ENCODE data around the gene TIMM13.
"Not testable (repeated sequence)": the region's sequence is repeated elsewhere in the genome, so short reads cannot be mapped to it uniquely, and the experiment has no call there.

TIMM13 gene

GRCh38 chr19:2417881-2418406 lies 9.4 kb downstream of the TIMM13 start:
- Histone ChIP-seq H3K27ac (no peak overlapping the region), H3K4me3 (no peak overlapping the region)

- not testable (repeated sequence) for H3K27ac ChIP-seq, H3K4me3 ChIP-seq
Observed at GRCh38 chr19:2417436-2417835, 9.9 kb downstream of the TIMM13 start.

GRCh38 chr19:2416321-2417097 lies 10.9 kb downstream of the TIMM13 start:
- Histone ChIP-seq H3K4me3 (no peak overlapping the region), H3K27ac (no peak overlapping the region)

DNA sequence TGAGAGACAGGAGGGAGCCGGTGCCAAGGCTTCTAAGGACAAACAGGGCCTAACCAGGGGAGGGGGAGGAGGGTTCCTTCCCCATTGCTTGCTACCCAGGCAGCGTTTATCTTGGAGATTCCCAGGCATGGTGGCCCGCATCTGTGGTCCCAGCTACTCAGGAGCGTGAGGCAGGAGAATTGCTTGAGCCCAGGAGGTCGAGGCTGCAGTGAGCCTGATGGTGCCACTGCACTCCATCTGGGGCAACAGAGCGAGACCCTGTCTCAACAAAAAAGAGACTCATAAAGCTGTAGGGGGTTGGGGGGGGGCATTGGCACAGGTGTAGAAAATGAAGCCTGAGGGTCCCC lies 11.4 kb downstream of the TIMM13 start:
- no peak overlapping the region for H3K4me3 ChIP-seq
- no peak overlapping the region for H3K27ac ChIP-seq

- Histone ChIP-seq H3K27ac (no peak overlapping the region), H3K4me3 (no peak overlapping the region)
Observed at GRCh38 chr19:2415281-2415972, 12.0 kb downstream of the TIMM13 start.

GRCh38 chr19:2413629-2414028 lies 13.8 kb downstream of the TIMM13 start:
- Histone ChIP-seq H3K4me3 (no peak overlapping the region), H3K27ac (no peak overlapping the region)

DNA sequence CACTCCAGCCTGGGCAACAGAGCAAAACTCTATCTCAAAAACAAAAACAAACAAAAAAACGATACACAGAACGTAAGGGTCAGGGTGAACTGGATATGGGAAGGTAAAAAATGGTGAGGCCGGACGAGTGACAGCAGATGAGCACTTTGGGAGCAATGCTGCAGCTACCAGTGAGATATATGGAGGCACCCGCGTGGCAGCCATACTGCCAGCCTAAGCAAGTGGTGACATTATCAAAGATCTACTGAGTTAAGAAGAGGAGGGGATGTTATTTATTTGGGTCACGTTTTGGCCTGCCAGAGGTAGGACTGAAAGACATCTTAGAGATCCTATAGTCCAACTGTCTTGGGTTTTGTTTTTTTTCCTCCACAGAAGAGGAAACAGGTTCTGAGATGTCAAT lies 14.2 kb downstream of the TIMM13 start:
- H3K4me3 ChIP-seq = no peak overlapping the region
- no peak overlapping the region for H3K27ac ChIP-seq

DNA sequence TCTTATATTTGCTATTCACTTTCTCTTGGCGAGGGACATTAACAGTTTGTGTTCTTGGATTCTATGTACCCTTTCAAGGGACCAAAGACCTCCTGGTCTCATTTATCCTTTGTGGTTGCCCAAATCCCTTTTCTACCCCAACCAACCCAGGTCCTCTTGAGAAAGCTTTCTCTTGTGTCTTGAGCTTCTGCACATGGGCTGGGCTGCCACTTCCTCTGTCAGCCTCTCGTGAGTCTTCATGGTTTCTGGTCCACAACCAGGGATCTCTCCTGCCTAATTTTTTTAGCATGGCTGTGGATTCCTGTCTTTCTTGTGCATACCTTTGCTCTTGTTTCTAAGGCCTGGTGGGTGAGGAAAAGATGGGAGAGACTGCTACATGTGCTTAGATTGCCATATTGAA lies 14.9 kb downstream of the TIMM13 start:
- Histone ChIP-seq H3K4me3 (no peak overlapping the region), H3K27ac (no peak overlapping the region)

- H3K4me3 ChIP-seq = no peak overlapping the region
- no peak overlapping the region for H3K27ac ChIP-seq
Observed at GRCh38 chr19:2411709-2412108, 15.7 kb downstream of the TIMM13 start.

DNA sequence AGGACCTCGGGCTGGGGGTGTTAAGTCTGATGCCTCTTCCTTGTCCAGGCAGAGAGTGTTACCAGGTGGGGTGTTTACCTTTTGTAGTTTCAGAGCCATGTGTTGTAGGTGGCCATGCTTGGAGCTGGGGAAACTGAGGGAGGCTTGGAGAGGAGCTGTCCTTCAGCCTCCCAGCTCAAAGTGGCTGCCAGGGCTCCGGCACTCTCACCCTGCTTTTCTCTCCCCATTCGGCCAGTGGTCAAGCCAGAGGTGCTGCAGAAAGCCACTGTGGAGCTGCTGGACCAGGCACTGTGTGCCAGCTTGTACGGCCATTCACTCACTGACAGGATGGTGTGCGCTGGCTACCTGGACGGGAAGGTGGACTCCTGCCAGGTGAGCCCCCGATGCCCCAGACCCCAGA lies 17.4 kb downstream of the TIMM13 start:
- H3K4me3 ChIP-seq = no peak overlapping the region

GRCh38 chr19:2409352-2409912 lies 18.0 kb downstream of the TIMM13 start:
- no peak overlapping the region for H3K27ac ChIP-seq
- no peak overlapping the region for H3K4me3 ChIP-seq

More for the DNA sequence above, 17.4 kb downstream of the TIMM13 start:
- no peak overlapping the region for H3K27ac ChIP-seq

- H3K4me3 ChIP-seq = no peak overlapping the region
- no peak overlapping the region for H3K27ac ChIP-seq
Observed at GRCh38 chr19:2408247-2408646, 19.1 kb downstream of the TIMM13 start.

DNA sequence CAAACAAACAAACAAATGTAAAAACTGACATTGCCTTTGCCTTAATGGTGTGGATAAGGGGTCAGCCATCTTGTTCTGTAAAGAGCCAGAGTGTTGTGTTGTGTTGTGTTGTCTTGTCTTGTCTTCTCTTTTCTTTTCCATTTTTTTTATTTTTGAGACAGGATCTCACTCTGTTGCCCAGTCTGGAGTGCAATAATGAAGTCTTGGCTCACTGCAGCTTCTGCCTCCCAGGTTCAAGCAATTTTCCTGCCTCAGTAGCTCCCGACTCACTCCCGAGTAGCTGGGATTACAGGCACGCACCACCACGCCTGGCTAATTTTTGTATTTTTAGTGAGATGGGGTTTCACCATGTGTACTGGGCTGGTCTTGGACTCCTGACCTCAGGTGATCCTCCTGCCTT lies 27.8 kb downstream of the TIMM13 start:
- Histone ChIP-seq H3K4me3 (no peak overlapping the region), H3K27ac (no peak overlapping the region)

- H3K27ac ChIP-seq = no peak overlapping the region
- H3K4me3 ChIP-seq = no peak overlapping the region
Observed at GRCh38 chr19:2398735-2399305, 28.6 kb downstream of the TIMM13 start.

DNA sequence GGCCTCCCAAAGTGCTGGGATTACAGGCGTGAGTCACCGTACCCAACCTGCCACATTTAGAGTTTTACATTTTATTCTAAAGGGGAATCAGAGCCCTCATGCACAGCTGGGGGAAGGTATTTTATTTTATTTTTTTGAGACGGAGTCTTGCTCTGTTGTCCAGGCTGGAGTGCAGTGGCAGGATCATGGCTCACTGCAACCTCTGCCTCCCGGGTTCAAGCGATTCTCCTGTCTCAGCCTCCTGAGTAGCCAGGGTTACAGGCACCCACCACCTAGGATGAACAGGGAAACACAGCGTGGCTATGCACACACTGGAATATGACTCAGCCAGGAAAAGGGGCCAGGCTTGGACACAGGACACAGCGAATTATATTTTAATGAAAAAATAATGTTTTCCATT lies 30.2 kb downstream of the TIMM13 start:
- H3K4me3 ChIP-seq, H3K27ac ChIP-seq: not testable (repeated sequence)

GRCh38 chr19:2395293-2395829 lies 32.0 kb downstream of the TIMM13 start:
- H3K4me3 ChIP-seq, H3K27ac ChIP-seq: not testable (repeated sequence)

DNA sequence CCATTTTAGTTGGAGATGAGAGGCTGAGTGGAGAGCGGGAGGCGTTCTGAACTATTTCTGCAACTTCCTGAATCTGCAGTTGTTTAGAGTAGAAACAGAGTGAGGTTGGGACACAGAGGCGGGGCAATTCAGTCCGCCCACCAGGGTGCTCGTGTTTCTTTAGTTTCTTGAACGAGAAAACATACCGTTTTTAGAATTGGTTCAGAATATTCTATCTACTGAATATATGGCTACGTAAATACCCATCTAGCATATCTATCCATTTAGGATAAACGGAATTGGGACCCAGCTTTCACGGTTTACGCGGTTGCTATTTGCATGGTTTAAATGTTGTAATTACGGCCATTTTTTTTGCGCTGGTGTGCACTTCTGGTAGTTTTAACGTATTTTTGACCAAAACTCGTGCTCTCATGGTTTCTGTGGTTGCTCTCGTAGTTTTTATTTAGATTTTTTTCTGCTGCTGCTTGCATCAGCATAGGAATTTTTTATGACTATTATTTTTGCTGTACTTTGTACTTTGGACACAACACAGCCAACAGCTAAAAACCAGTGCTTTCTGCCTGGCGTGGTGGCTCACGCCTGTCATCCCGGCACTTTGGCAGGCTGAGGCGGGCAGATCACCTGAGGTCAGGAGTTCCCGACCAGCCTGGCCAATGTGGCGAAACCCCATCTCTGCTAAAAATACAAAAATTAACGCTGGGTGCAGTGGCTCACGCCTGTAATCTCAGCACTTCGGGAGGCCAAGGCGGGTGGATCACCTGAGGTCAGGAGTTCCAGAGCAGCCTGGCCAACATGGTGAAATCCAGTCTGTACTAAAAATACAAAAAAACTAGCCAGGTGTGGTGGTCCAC lies 32.7 kb downstream of the TIMM13 start:
- no peak overlapping the region for H3K27ac ChIP-seq
- no peak overlapping the region for H3K4me3 ChIP-seq

DNA sequence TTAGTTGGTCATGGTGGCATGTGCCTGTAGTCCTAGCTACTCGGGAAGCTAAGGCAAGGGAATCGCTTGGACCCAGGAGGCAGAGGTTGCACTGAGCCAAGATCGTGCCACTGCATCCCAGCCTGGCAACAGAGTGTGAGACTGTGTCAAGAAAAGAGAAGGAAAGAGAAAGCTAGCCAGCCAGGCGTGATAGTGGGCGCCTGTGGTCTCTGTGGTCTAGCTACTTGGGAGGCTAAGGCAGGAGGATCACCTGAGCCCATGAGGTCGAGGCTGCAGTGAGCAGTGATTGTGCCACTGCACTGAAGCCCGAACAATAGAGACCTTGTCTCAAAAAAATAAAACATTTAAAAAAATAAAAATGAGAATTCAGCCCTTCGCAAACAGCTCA lies 33.3 kb downstream of the TIMM13 start:
- no peak overlapping the region for H3K4me3 ChIP-seq

DNA sequence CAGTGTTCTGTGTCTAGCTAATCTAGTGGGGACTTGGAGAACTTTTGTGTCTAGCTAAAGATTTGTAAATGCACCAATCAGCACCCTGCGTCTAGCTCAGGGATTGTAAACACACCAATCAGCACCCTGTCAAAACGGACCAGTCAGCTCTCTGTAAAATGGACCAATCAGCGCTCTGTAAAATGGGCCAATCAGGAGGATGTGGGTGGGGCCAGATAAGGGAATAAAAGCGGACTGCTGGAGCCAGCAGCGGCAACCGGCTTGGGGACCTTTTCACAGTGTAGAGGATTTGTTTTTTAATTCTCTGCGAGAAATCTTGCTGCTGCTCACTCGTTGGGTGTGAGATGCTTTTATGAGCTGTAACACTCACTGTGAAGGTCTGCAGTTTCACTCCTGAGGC lies 34.5 kb downstream of the TIMM13 start:
- not testable (repeated sequence) for H3K4me3 ChIP-seq

More for the DNA sequence above, 33.3 kb downstream of the TIMM13 start:
- no peak overlapping the region for H3K27ac ChIP-seq

DNA sequence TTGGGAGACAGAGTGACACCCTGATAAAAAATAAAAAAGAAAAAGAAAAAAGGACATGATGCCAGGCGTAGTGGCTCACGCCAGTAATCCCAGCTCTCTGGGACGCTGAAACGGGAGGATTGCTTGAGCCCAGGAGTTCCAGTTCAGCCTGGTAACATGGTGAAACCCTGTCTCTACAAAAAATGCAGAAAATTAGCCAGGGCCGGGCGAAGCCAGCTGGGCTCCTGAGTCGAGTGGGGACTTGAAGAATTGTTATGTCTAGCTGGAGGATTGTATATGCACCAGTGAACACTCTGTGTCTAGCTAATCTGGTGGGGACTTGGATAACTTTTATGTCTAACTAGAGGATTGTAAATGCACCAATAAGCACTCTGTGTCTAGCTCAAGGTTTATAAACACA lies 35.0 kb downstream of the TIMM13 start:
- H3K4me3 ChIP-seq = no peak overlapping the region
- H3K27ac ChIP-seq = no peak overlapping the region

More for the DNA sequence above, 34.5 kb downstream of the TIMM13 start:
- H3K27ac ChIP-seq = not testable (repeated sequence)

All from skin epidermis (tissue), 12 donors.